Measurements from ENCODE around the gene METTL25. TPM values are rescaled to one million over a fixed set of nuclear protein-coding genes. Genes with fewer than 3 reads are reported as not detected.

Gene METTL25
- total and polyA plus RNA-seq, 2 of the 8 experiments (the other 6 are each of a cell fraction or from before 2014, with no cell fraction given): 2.4 to 8.3 TPM

DNA sequence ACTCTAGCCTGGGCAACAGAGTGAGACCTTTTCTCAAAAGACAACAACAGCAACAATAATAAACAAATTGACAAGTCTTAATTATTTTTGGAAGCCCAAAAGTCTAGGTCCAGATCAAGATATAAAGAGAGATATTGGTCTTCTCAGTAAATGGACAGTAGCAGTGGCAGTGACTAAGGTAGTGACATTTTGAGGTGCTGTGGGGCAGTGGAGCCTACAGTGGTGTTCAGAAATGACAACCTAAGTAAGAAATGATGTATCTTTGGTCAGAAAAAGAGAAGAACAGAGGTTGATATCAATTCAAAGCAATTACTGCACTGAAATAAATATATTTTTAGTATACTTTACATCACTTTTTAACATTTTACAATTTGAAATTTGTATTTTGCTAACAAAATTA, 20.7 kb downstream of the METTL25 start:
- ChIA-PET CTCF (ENCODE audit: partially characterized antibody) (interaction anchor here (1.3 kb wide), 1 partner anchor 21 kb away, joined by 5 read pairs; the partner anchor contains the start of genes CCDC59 and METTL25), POLR2A (ENCODE audit: partially characterized antibody) (interaction anchor here (1.3 kb wide), 1 partner anchor 21 kb away, joined by 4 read pairs; the partner anchor contains the start of genes CCDC59 and METTL25)
- no peaks in the 10 kb centered on the region for H3K79me2 ChIP-seq (ENCODE audit: control insufficient read depth in 1 of 2, insufficient read depth in 2 of 2, low read length in 2 of 2)
- peaks cover 0 to 9% of the 10 kb centered on the region in 2 experiments; a peak in 2 of 4 replicates for H3K9me3 ChIP-seq (ENCODE audit: insufficient read depth in 2 of 2, low read depth in 1 of 2, low read length in 1 of 2)
- H4K91ac ChIP-seq (replicated peaks; ENCODE audit: insufficient read length, low read length): no peak overlapping the region
- DNase-seq (ENCODE audit: low read depth in 1 of 2, low spot score in 2 of 2): no peak
- H2BK15ac ChIP-seq (ENCODE audit: low read length): no peak overlapping the region
- H3K23ac ChIP-seq (ENCODE audit: insufficient read length): no peak overlapping the region
- H4K5ac ChIP-seq (ENCODE audit: insufficient read length, low read depth, low read length): no peak overlapping the region
- H2BK12ac ChIP-seq (ENCODE audit: low read depth, low read length): no peak overlapping the region
- no peak overlapping the region for H3K14ac ChIP-seq (ENCODE audit: insufficient read length)
- H3K4me2 ChIP-seq (ENCODE audit: insufficient read depth in 1 of 2, low read depth in 2 of 2, low read length in 2 of 2): no peak overlapping the region
- no peak overlapping the region for H4K8ac ChIP-seq (ENCODE audit: extremely low read depth, insufficient read depth, low read length)
- no peak for FAIRE-seq
- H3K4ac ChIP-seq (replicated peaks; ENCODE audit: insufficient read length, low read depth, low read length): no peak overlapping the region
- H3K36me3 ChIP-seq (ENCODE audit: control insufficient read depth in 2 of 4, insufficient read depth in 4 of 4, low read length in 3 of 4): peaks cover 0 to 5% (median 0%) of the 10 kb centered on the region in 4 experiments; a peak in 2 of 8 replicates
- no peak overlapping the region for H3K4me3 ChIP-seq (ENCODE audit: extremely low read depth in 1 of 4, insufficient read depth in 2 of 4, low read depth in 3 of 4, low read length in 4 of 4)
- no peaks in the 10 kb centered on the region for H3K23me2 ChIP-seq (ENCODE audit: low read depth, low read length)
- H3K56ac ChIP-seq (replicated peaks; ENCODE audit: insufficient read length, low read depth, low read length): no peak overlapping the region
- H2BK120ac ChIP-seq (replicated peaks; ENCODE audit: low read depth, low read length): no peak overlapping the region
- no peak overlapping the region for H2BK20ac ChIP-seq (ENCODE audit: low read length)
- H3K18ac ChIP-seq (ENCODE audit: extremely low read depth, low read length): no peak overlapping the region
- H2AFZ ChIP-seq (ENCODE audit: low read length): no peak overlapping the region
- H3K4me1 ChIP-seq (replicated peaks in 1 of 4; ENCODE audit: control insufficient read depth in 3 of 4, insufficient read depth in 4 of 4, low read length in 3 of 4): no peaks in the 10 kb centered on the region
- no peak overlapping the region for H2BK5ac ChIP-seq (ENCODE audit: low read depth, low read length)
- no peaks in the 10 kb centered on the region for H3K79me1 ChIP-seq (ENCODE audit: low read depth, low read length)
- no peak overlapping the region for H2AK5ac ChIP-seq (ENCODE audit: low read depth, low read length)
- peaks cover 0 to 1% (median 0%) of the 10 kb centered on the region in 4 experiments; a peak in 1 of 7 replicates for H3K27me3 ChIP-seq (replicated peaks in 1 of 4; ENCODE audit: control insufficient read depth in 3 of 4, extremely low read depth in 1 of 4, insufficient read depth in 3 of 4, low read length in 3 of 4)
- H3K9ac ChIP-seq (replicated peaks in 1 of 4; ENCODE audit: extremely low read depth in 1 of 4, low read depth in 3 of 4, low read length in 3 of 4): no peak overlapping the region
- no peak overlapping the region for H3K27ac ChIP-seq (ENCODE audit: low read depth, low read length)
- H4K20me1 ChIP-seq (replicated peaks in 1 of 2; ENCODE audit: control insufficient read depth in 1 of 2, insufficient read depth in 2 of 2, low read length in 2 of 2): no peaks in the 10 kb centered on the region
- TF ChIP-seq RNF2 (IDR thresholded peaks at IDR 0.05; ENCODE audit: borderline replicate concordance, low read depth, low read length, missing control alignments, poor library complexity, severe bottlenecking): no peak
- no peak for TF ChIP-seq TAF7 (optimal IDR thresholded peaks at IDR 0.05; ENCODE audit: borderline replicate concordance, low read depth, low read length)
- TF ChIP-seq RBBP5 (IDR thresholded peaks at IDR 0.05; ENCODE audit: borderline replicate concordance, low read depth, low read length): no peak
- no peak for TF ChIP-seq SIN3A (conservative IDR thresholded peaks at IDR 0.05 in 1 of 2, IDR thresholded peaks at IDR 0.05 in 1 of 2; ENCODE audit: low read depth in 1 of 2, low read length in 2 of 2)
- TF ChIP-seq SP1 (IDR thresholded peaks at IDR 0.05; ENCODE audit: low read depth, low read length): no peak
- no peak for TF ChIP-seq SP4 (IDR thresholded peaks at IDR 0.05; ENCODE audit: low read length)
- TF ChIP-seq MAFK (IDR thresholded peaks at IDR 0.05; ENCODE audit: low read depth, low read length): no peak
- TF ChIP-seq KDM4A (IDR thresholded peaks at IDR 0.05; ENCODE audit: low read depth, low read length, severe bottlenecking): no peak
- TF ChIP-seq HDAC2 (IDR thresholded peaks at IDR 0.05; ENCODE audit: borderline replicate concordance in 1 of 2, low read depth in 2 of 2, low read length in 2 of 2): no peak
- no peak for TF ChIP-seq CREB1 (IDR thresholded peaks at IDR 0.05)
- no peak for TF ChIP-seq KDM1A (IDR thresholded peaks at IDR 0.05; ENCODE audit: borderline replicate concordance, low read length)
- TF ChIP-seq, protein P1, sequence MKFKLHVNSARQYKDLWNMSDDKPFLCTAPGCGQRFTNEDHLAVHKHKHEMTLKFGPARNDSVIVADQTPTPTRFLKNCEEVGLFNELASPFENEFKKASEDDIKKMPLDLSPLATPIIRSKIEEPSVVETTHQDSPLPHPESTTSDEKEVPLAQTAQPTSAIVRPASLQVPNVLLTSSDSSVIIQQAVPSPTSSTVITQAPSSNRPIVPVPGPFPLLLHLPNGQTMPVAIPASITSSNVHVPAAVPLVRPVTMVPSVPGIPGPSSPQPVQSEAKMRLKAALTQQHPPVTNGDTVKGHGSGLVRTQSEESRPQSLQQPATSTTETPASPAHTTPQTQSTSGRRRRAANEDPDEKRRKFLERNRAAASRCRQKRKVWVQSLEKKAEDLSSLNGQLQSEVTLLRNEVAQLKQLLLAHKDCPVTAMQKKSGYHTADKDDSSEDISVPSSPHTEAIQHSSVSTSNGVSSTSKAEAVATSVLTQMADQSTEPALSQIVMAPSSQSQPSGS (IDR thresholded peaks at IDR 0.05; ENCODE audit: low read length): no peak
- TF ChIP-seq TAF1 (IDR thresholded peaks at IDR 0.05; ENCODE audit: low read depth, low read length): no peak
